ENCODE measurements around the gene UPK3A.
A peak's percentile ranks its signal among the peaks of the same experiment; 100 is the strongest.

- TF ChIP-seq ETV6 (conservative IDR thresholded peaks at IDR 0.05 in 1 of 2, IDR thresholded peaks at IDR 0.05 in 1 of 2; ENCODE audit: borderline replicate concordance in 1 of 2, low read depth in 1 of 2): no peak
- TF ChIP-seq MAX (IDR thresholded peaks at IDR 0.05; ENCODE audit: low read depth, low read length): no peak
- TF ChIP-seq SUZ12 (IDR thresholded peaks at IDR 0.05; ENCODE audit: unreplicated experiment): no peak
- no peak for TF ChIP-seq REST (IDR thresholded peaks at IDR 0.05; ENCODE audit: low read depth, low read length)
- TF ChIP-seq POLR2A (IDR thresholded peaks at IDR 0.05; ENCODE audit: low read depth, low read length): 0 out of 2 replicates have a peak, but pooled peaks have one; percentile 13
- no peak for TF ChIP-seq NFYA (IDR thresholded peaks at IDR 0.05; ENCODE audit: borderline replicate concordance, low read depth, low read length)
- no peak for TF ChIP-seq GABPA (IDR thresholded peaks at IDR 0.05; ENCODE audit: low read depth)
- no peak for TF ChIP-seq E2F4 (IDR thresholded peaks at IDR 0.05; ENCODE audit: low read depth, low read length)
- TF ChIP-seq POLR2AphosphoS5 (IDR thresholded peaks at IDR 0.05; ENCODE audit: low read length): no peak
- TF ChIP-seq CTCF (IDR thresholded peaks at IDR 0.05 in 2 of 3, conservative IDR thresholded peaks at IDR 0.05 in 1 of 3; ENCODE audit: control insufficient read depth in 2 of 3, extremely low read depth in 1 of 3, insufficient read depth in 1 of 3, low read depth in 3 of 3, low read length in 3 of 3): no peak
- TF ChIP-seq ZBTB33 (IDR thresholded peaks at IDR 0.05): no peak
These were observed 43.7 kb upstream of the UPK3A start, which contains the start of gene KIAA0930 for GRCh38 chr22:45240810-45241631.
